ENCODE data around the gene HEBP2.

DNA sequence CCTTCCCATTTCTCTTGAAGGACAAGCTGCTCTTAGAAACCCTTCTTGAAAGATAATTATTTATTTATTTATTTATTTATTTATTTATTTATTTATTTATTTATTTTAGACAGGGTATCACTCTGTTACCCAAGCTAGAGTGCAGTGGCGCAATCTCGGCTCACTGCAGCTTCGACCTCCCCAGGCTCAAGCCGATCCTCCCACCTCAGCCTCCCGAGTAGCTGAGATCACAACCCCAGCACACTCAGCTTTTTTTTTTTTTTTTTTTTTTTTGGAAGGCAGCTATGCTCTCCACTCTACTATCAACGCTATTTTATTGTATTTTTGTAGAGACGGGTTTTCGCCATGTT is 1.2 kb upstream of the HEBP2 start:
- TF ChIP-seq, protein P1, sequence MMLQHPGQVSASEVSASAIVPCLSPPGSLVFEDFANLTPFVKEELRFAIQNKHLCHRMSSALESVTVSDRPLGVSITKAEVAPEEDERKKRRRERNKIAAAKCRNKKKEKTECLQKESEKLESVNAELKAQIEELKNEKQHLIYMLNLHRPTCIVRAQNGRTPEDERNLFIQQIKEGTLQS (CRISPR knock-in tag; conservative IDR thresholded peaks at IDR 0.05), result no peak
- TF ChIP-seq FOXP1 (CRISPR knock-in tag; IDR thresholded peaks at IDR 0.05; ENCODE audit: borderline replicate concordance) (no peak), ZNF121 (CRISPR knock-in tag; IDR thresholded peaks at IDR 0.05) (no peak), GTF2I (CRISPR knock-in tag; conservative IDR thresholded peaks at IDR 0.05) (no peak), ZNF317 (CRISPR knock-in tag; IDR thresholded peaks at IDR 0.05; ENCODE audit: borderline replicate concordance, low read depth) (no peak)
- TF ChIP-seq, protein P2, sequence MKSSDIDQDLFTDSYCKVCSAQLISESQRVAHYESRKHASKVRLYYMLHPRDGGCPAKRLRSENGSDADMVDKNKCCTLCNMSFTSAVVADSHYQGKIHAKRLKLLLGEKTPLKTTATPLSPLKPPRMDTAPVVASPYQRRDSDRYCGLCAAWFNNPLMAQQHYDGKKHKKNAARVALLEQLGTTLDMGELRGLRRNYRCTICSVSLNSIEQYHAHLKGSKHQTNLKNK (CRISPR knock-in tag; IDR thresholded peaks at IDR 0.05), result no peak
- TF ChIP-seq, protein P3, sequence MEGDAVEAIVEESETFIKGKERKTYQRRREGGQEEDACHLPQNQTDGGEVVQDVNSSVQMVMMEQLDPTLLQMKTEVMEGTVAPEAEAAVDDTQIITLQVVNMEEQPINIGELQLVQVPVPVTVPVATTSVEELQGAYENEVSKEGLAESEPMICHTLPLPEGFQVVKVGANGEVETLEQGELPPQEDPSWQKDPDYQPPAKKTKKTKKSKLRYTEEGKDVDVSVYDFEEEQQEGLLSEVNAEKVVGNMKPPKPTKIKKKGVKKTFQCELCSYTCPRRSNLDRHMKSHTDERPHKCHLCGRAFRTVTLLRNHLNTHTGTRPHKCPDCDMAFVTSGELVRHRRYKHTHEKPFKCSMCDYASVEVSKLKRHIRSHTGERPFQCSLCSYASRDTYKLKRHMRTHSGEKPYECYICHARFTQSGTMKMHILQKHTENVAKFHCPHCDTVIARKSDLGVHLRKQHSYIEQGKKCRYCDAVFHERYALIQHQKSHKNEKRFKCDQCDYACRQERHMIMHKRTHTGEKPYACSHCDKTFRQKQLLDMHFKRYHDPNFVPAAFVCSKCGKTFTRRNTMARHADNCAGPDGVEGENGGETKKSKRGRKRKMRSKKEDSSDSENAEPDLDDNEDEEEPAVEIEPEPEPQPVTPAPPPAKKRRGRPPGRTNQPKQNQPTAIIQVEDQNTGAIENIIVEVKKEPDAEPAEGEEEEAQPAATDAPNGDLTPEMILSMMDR (IDR thresholded peaks at IDR 0.05), result no peak

Measured in WTC11 (cell line).